GM12892 (cell line): ENCODE results near the gene TENT4A.

Source experiments
- POLR2A ChIP-seq: IDR thresholded peaks from 2 replicates; pipeline ENCODE4 v1.6.1; 2011; ENCODE audit warnings: low read depth, low read length, control low read depth
- POLR2AphosphoS5 ChIP-seq: IDR thresholded peaks from 2 replicates; pipeline ENCODE4 v1.6.1; 2011; ENCODE audit warnings: low read depth, low read length, control low read depth
- TAF1 ChIP-seq: IDR thresholded peaks from 2 replicates; pipeline ENCODE4 v1.6.1; 2011; ENCODE audit warnings: low read depth, mild to moderate bottlenecking, control low read depth, low read length, borderline replicate concordance

GRCh38 chr5:6770826-6771607, 57.8 kb downstream of the TENT4A start:
- TF ChIP-seq POLR2A (no peak), TAF1 (no peak), POLR2AphosphoS5 (no peak)
